CD8-positive, alpha-beta memory T cell (primary cell): ENCODE measurements around the gene FARP2. TPM values are rescaled to one million over a fixed set of nuclear protein-coding genes. Genes with fewer than 3 reads are reported as not detected.

Source experiments
- CTCF ChIA-PET: fragments of 350-600 bp; sonication (Branson Sonifier 250); formaldehyde crosslinking; loops from one replicate; lab custom pipeline; 2021; ENCODE audit warnings: antibody characterized with exemption; lab: Charles Lee
- POLR2A ChIA-PET: fragments of 350-600 bp; sonication (Branson Sonifier 250); formaldehyde crosslinking; loops from one replicate; lab custom pipeline; 2021; ENCODE audit warnings: antibody characterized with exemption; lab: Charles Lee
- DNase-seq, 5 donors: peaks; one replicate each; pipeline versions ENCODE4 v3.0.0 to v3.0.0-alpha.2; 2020 to 2022; ENCODE audit warnings: mixed read lengths in 1 of 5
- H3K27ac ChIP-seq: one replicate; pipeline ENCODE4 v1.7.0; 2013; ENCODE audit warnings: low read depth, mild to moderate bottlenecking, low read length, moderate library complexity
- H3K27me3 ChIP-seq: 2 replicates; pipeline ENCODE4 v1.7.0; 2013; ENCODE audit warnings: low read length, mild to moderate bottlenecking; ENCODE audit not compliant: insufficient read depth, poor library complexity, severe bottlenecking
- H3K36me3 ChIP-seq: 2 replicates; pipeline ENCODE4 v1.7.0; 2013; ENCODE audit warnings: mild to moderate bottlenecking, low read length, moderate library complexity; ENCODE audit not compliant: insufficient read depth
- H3K4me1 ChIP-seq: 2 replicates; pipeline ENCODE4 v1.7.0; 2013; ENCODE audit warnings: mild to moderate bottlenecking, low read length, moderate library complexity; ENCODE audit not compliant: insufficient read depth
- H3K4me3 ChIP-seq: 2 replicates; pipeline ENCODE4 v1.7.0; 2013; ENCODE audit warnings: mild to moderate bottlenecking, low read length
- H3K9me3 ChIP-seq: 2 replicates; pipeline ENCODE4 v1.7.0; 2013; ENCODE audit warnings: mild to moderate bottlenecking, low read length
- H3K27ac Mint-ChIP-seq, 8 donors: one replicate each; pipeline ENCODE4 v1.8.0; 2020 to 2021; ENCODE audit warnings: mixed read lengths in 8 of 8, mild to moderate bottlenecking in 6 of 8, inconsistent platforms in 3 of 8, moderate library complexity in 3 of 8
- H3K27me3 Mint-ChIP-seq, 2 donors: one replicate each; pipeline ENCODE4 v1.8.0; 2020 to 2021; ENCODE audit warnings: mixed read lengths in 2 of 2, mild to moderate bottlenecking in 1 of 2, moderate library complexity in 1 of 2
- H3K36me3 Mint-ChIP-seq, 3 donors: one replicate each; pipeline ENCODE4 v1.8.0; 2020 to 2021; ENCODE audit warnings: mixed read lengths in 3 of 3, inconsistent platforms in 1 of 3, mild to moderate bottlenecking in 1 of 3
- H3K4me1 Mint-ChIP-seq, 3 donors: one replicate each; pipeline ENCODE4 v1.8.0; 2020 to 2021; ENCODE audit warnings: mixed read lengths in 3 of 3, inconsistent platforms in 1 of 3, mild to moderate bottlenecking in 1 of 3
- H3K4me3 Mint-ChIP-seq, 7 donors: one replicate each; pipeline ENCODE4 v1.8.0; 2020 to 2021; ENCODE audit warnings: mixed read lengths in 7 of 7, mild to moderate bottlenecking in 6 of 7, moderate library complexity in 4 of 7, inconsistent platforms in 2 of 7
- H3K9me3 Mint-ChIP-seq, 5 donors: one replicate each; pipeline ENCODE4 v1.8.0; 2020 to 2022; ENCODE audit warnings: mixed read lengths in 5 of 5, mild to moderate bottlenecking in 3 of 5, moderate library complexity in 2 of 5, inconsistent platforms in 1 of 5
- polyA plus RNA-seq: library from polyadenylated mRNA; unstranded; fragments of 300-500 nt; fragmentation: Illumina TruSeq; gene quantifications from one replicate; pipeline ENCODE4 v1.2.3, GENCODE V29; 2021
- total RNA-seq, 2 experiments: library from RNA; stranded (reverse); gene quantifications; one replicate each; pipeline ENCODE4 v1.2.3, GENCODE V29; 2021

FARP2 gene
- total and polyA plus RNA-seq, 3 experiments from 2014 or later: 10.4 to 36.0 (median 32.8) TPM

DNA sequence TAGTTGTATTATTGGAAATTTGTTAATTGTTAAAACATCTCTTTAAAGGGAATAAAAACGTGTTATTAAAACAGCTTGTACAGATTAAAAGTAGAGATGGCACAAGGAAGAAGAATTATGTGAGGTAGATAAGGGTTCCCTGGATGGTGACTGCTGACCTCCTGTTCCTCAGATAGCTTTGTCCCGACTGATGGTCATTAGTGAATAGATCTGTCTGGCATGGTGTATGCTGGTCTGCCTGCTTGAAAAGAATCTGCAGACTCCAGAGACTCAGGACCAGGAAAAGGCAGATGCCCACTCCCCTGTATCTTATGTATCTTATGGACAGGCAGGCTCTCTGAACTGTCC, 5.6 kb upstream of the FARP2 start:
- Histone ChIP-seq H3K27me3 (no peaks in the 10 kb centered on the region), H3K27ac (no peak overlapping the region), H3K36me3 (peaks cover 43% of the 10 kb centered on the region), H3K4me1 (no peaks in the 10 kb centered on the region), H3K4me3 (no peak overlapping the region), H3K9me3 (no peaks in the 10 kb centered on the region)
- peaks cover 9 to 80% (median 25%) of the 10 kb centered on the region in 3 donors for H3K36me3 Mint-ChIP-seq
- peak overlapping the region in 2 of 8 donors; percentile 23 to 68 for H3K27ac Mint-ChIP-seq
- POLR2A ChIA-PET: interaction anchor here (0.9 kb wide), 1 partner anchor 36 kb away, joined by 3 read pairs; no protein-coding TSS in a partner anchor
- CTCF ChIA-PET: interaction anchor here (0.7 kb wide), 1 partner anchor 272 kb away, joined by 3 read pairs; no protein-coding TSS in a partner anchor
- H3K4me1 Mint-ChIP-seq: no peaks in the 10 kb centered on the region
- DNase-seq: no peak
- H3K9me3 Mint-ChIP-seq: no peaks in the 10 kb centered on the region
- no peaks in the 10 kb centered on the region for H3K27me3 Mint-ChIP-seq
- no peak overlapping the region for H3K4me3 Mint-ChIP-seq

- Mint-ChIP-seq H3K36me3 (peaks cover 9 to 77% (median 23%) of the 10 kb centered on the region in 3 donors), H3K9me3 (no peaks in the 10 kb centered on the region), H3K4me1 (peaks cover 0 to 3% (median 1%) of the 10 kb centered on the region in 3 donors), H3K27me3 (no peaks in the 10 kb centered on the region), H3K4me3 (no peak overlapping the region), H3K27ac (peak overlapping the region in 2 of 8 donors; percentile 23 to 68)
- no peak overlapping the region for H3K27ac ChIP-seq
- no peak overlapping the region for H3K4me3 ChIP-seq
- peaks cover 41% of the 10 kb centered on the region for H3K36me3 ChIP-seq
- no peaks in the 10 kb centered on the region for H3K27me3 ChIP-seq
- ChIA-PET POLR2A (interaction anchor here (0.9 kb wide), 1 partner anchor 37 kb away, joined by 3 read pairs; no protein-coding TSS in a partner anchor), CTCF (interaction anchor here (0.7 kb wide), 1 partner anchor 273 kb away, joined by 3 read pairs; no protein-coding TSS in a partner anchor)
- DNase-seq: no peak
- no peaks in the 10 kb centered on the region for H3K9me3 ChIP-seq
- no peaks in the 10 kb centered on the region for H3K4me1 ChIP-seq
These were observed 5.0 kb upstream of the FARP2 start for GRCh38 chr2:241350878-241351639.

GRCh38 chr2:241351640-241352031, 4.4 kb upstream of the FARP2 start:
- Histone ChIP-seq H3K9me3 (no peaks in the 10 kb centered on the region), H3K4me3 (no peak overlapping the region), H3K4me1 (peaks cover 2% of the 10 kb centered on the region), H3K36me3 (peaks cover 38% of the 10 kb centered on the region), H3K27me3 (no peaks in the 10 kb centered on the region), H3K27ac (no peak overlapping the region)
- CTCF ChIA-PET: no interaction called here
- no peak for DNase-seq
- Mint-ChIP-seq H3K27ac (no peak overlapping the region), H3K4me3 (no peak overlapping the region), H3K9me3 (no peaks in the 10 kb centered on the region), H3K36me3 (peaks cover 9 to 72% (median 23%) of the 10 kb centered on the region in 3 donors), H3K4me1 (peaks cover under 1 to 5% (median 2%) of the 10 kb centered on the region in 3 donors), H3K27me3 (no peaks in the 10 kb centered on the region)
- POLR2A ChIA-PET: no interaction called here

DNA sequence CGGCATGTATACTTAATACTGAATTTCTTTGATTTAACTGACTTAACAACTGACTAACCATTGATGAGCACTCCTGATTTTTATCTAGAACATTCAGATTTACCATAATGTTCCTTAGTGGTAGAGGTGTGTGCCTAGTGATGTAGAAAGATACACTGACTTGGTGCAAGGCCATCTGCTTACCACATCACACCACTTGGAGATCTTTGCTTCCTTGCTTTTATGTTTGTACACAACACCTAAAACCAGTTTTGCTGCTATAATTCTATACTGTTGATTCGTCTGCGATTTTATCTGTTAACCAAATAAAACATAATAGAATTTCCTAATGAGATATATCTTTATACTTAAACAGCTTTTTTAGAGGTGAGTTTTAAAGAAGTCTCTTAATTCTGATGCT, 3.9 kb upstream of the FARP2 start:
- no peak overlapping the region for H3K4me3 Mint-ChIP-seq
- peaks cover 32% of the 10 kb centered on the region for H3K36me3 ChIP-seq
- H3K4me3 ChIP-seq: no peak overlapping the region
- peak overlapping the region in 1 of 8 donors; percentile 23 for H3K27ac Mint-ChIP-seq
- no peaks in the 10 kb centered on the region for H3K27me3 ChIP-seq
- H3K4me1 Mint-ChIP-seq: peaks cover 6 to 11% (median 8%) of the 10 kb centered on the region in 3 donors
- H3K9me3 Mint-ChIP-seq: no peaks in the 10 kb centered on the region
- peaks cover 9 to 66% (median 23%) of the 10 kb centered on the region in 3 donors for H3K36me3 Mint-ChIP-seq
- no peak overlapping the region for H3K27ac ChIP-seq
- no peak for DNase-seq
- peaks cover 8% of the 10 kb centered on the region for H3K4me1 ChIP-seq
- POLR2A ChIA-PET: no interaction called here
- CTCF ChIA-PET: no interaction called here
- no peaks in the 10 kb centered on the region for H3K27me3 Mint-ChIP-seq
- no peaks in the 10 kb centered on the region for H3K9me3 ChIP-seq

GRCh38 chr2:241354668-241355658, 1.1 kb upstream of the FARP2 start:
- Mint-ChIP-seq H3K4me1 (peaks cover 15 to 28% (median 18%) of the 10 kb centered on the region in 3 donors), H3K4me3 (peak overlapping the region in 5 of 7 donors; percentile 27 to 55 (median 48)), H3K27me3 (no peaks in the 10 kb centered on the region), H3K36me3 (peaks cover 5 to 45% (median 16%) of the 10 kb centered on the region in 3 donors), H3K9me3 (no peaks in the 10 kb centered on the region), H3K27ac (peak overlapping the region; percentile 45 to 90 (median 60))
- H3K4me3 ChIP-seq: no peak overlapping the region
- no peaks in the 10 kb centered on the region for H3K9me3 ChIP-seq
- ChIA-PET POLR2A (no interaction called here), CTCF (no interaction called here)
- no peaks in the 10 kb centered on the region for H3K27me3 ChIP-seq
- H3K4me1 ChIP-seq: peaks cover 11% of the 10 kb centered on the region
- DNase-seq: peak; percentile 61 to 77 (median 70)
- peak overlapping the region; percentile 10 for H3K27ac ChIP-seq
- H3K36me3 ChIP-seq: peaks cover 20% of the 10 kb centered on the region

GRCh38 chr2:241356871-241357260, 781 bp downstream of the FARP2 start:
- peaks cover 0 to 26% (median 4%) of the 10 kb centered on the region in 3 donors for H3K36me3 Mint-ChIP-seq
- H3K4me3 Mint-ChIP-seq: peak overlapping the region; percentile 64 to 89 (median 82)
- no peaks in the 10 kb centered on the region for H3K9me3 Mint-ChIP-seq
- H3K27me3 Mint-ChIP-seq: no peaks in the 10 kb centered on the region
- peaks cover 5% of the 10 kb centered on the region for H3K36me3 ChIP-seq
- CTCF ChIA-PET: no interaction called here
- H3K27ac Mint-ChIP-seq: peak overlapping the region in 4 of 8 donors; percentile 7 to 66 (median 45)
- H3K9me3 ChIP-seq: no peaks in the 10 kb centered on the region
- no peaks in the 10 kb centered on the region for H3K27me3 ChIP-seq
- H3K27ac ChIP-seq: peak overlapping the region; percentile 44
- peak overlapping the region; percentile 58 for H3K4me3 ChIP-seq
- peaks cover 11% of the 10 kb centered on the region for H3K4me1 ChIP-seq
- DNase-seq: no peak
- POLR2A ChIA-PET: no interaction called here
- peaks cover 15 to 33% (median 18%) of the 10 kb centered on the region in 3 donors for H3K4me1 Mint-ChIP-seq

DNA sequence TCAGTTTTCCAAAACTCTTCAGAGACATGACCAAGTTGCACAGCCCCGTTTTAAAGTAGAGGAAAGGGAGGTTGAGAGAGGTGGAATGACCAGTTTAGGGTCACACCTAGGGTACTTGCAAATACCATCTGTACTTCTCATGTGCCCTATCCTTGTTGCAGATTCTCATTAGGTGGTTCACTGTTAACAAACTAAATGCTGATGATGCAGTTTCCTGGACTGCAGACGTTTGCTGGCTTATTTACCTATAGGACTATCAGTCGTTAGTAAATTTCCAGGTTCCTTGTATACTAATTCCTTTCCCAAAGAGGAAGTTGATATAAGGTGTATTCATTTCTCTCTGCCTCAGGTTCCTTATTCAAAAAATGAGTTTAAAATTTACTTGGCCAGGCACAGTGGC, 1.4 kb downstream of the FARP2 start:
- DNase-seq: no peak
- no peak overlapping the region for H3K4me3 ChIP-seq
- peaks cover 11% of the 10 kb centered on the region for H3K4me1 ChIP-seq
- Mint-ChIP-seq H3K27me3 (no peaks in the 10 kb centered on the region), H3K4me1 (peaks cover 15 to 33% (median 18%) of the 10 kb centered on the region in 3 donors), H3K36me3 (peaks cover 0 to 20% (median 4%) of the 10 kb centered on the region in 3 donors), H3K27ac (peak overlapping the region in 2 of 8 donors; percentile 7 to 39), H3K9me3 (no peaks in the 10 kb centered on the region), H3K4me3 (peak overlapping the region; percentile 64 to 89 (median 82))
- H3K27ac ChIP-seq: no peak overlapping the region
- no peaks in the 10 kb centered on the region for H3K27me3 ChIP-seq
- no peaks in the 10 kb centered on the region for H3K9me3 ChIP-seq
- CTCF ChIA-PET: no interaction called here
- POLR2A ChIA-PET: no interaction called here
- no peaks in the 10 kb centered on the region for H3K36me3 ChIP-seq
